Measurements from ENCODE around the gene NREP. TPM values are rescaled to one million over a fixed set of nuclear protein-coding genes. Genes with fewer than 3 reads are reported as not detected.

NREP gene
- total RNA-seq, 1 experiment from 2014 or later = 160 TPM

GRCh38 chr5:111685969-111686368, 71.0 kb downstream of the NREP start:
- peaks cover 11% of the 10 kb centered on the region for H3K4me1 Mint-ChIP-seq
- H3K27ac Mint-ChIP-seq = no peak overlapping the region
- ChIA-PET POLR2A (no interaction called here), CTCF (interaction anchor here (1.0 to 1.4 kb wide), 5 partner anchors 71 to 155 kb away, joined by 3 to 9 read pairs (median 3); no protein-coding TSS in a partner anchor)
- H3K27me3 Mint-ChIP-seq (ENCODE audit: low read depth) = no peaks in the 10 kb centered on the region
- 0 out of 2 replicates have a peak, but pooled peaks cover 4% of the 10 kb centered on the region for H3K9me3 Mint-ChIP-seq
- ATAC-seq (peak; percentile 98), DNase-seq (ENCODE audit: low spot score) (peak; percentile 15)
- no peak for TF ChIP-seq NR3C1 (CRISPR knock-in tag; conservative IDR thresholded peaks at IDR 0.05; ENCODE audit: low read depth)
- no peak for TF ChIP-seq FOXJ3 (CRISPR knock-in tag; IDR thresholded peaks at IDR 0.05; ENCODE audit: borderline replicate concordance)
- TF ChIP-seq NFE2L1 (CRISPR knock-in tag; IDR thresholded peaks at IDR 0.05) = no peak
- TF ChIP-seq RORB (CRISPR knock-in tag; IDR thresholded peaks at IDR 0.05) = no peak
- no peak for TF ChIP-seq SP1 (CRISPR knock-in tag; conservative IDR thresholded peaks at IDR 0.05)
- no peak; the same call in 1 of the 2 replicates for TF ChIP-seq CTCF (IDR thresholded peaks at IDR 0.05)
- TF ChIP-seq ZNF532 (CRISPR knock-in tag; IDR thresholded peaks at IDR 0.05; ENCODE audit: borderline replicate concordance) = no peak
- no peak for TF ChIP-seq GRHL2 (CRISPR knock-in tag; IDR thresholded peaks at IDR 0.05; ENCODE audit: insufficient replicate concordance, severe bottlenecking)
- no peak for TF ChIP-seq AFF4 (CRISPR knock-in tag; IDR thresholded peaks at IDR 0.05; ENCODE audit: borderline replicate concordance)
- no peak for TF ChIP-seq OVOL2 (CRISPR knock-in tag; IDR thresholded peaks at IDR 0.05; ENCODE audit: borderline replicate concordance)
- TF ChIP-seq MYBL2 (CRISPR knock-in tag; IDR thresholded peaks at IDR 0.05) = no peak
- H3K4me3 Mint-ChIP-seq = no peak overlapping the region
- no peaks in the 10 kb centered on the region for H3K36me3 Mint-ChIP-seq

GRCh38 chr5:111682641-111683040, 74.4 kb downstream of the NREP start:
- no peak overlapping the region for H3K4me3 Mint-ChIP-seq
- H3K4me1 Mint-ChIP-seq = peaks cover 12% of the 10 kb centered on the region
- no peaks in the 10 kb centered on the region for H3K36me3 Mint-ChIP-seq
- no peaks in the 10 kb centered on the region; the same call in 1 of the 2 replicates for H3K27me3 Mint-ChIP-seq (ENCODE audit: low read depth)
- H3K27ac Mint-ChIP-seq = no peak overlapping the region
- DNase-seq (ENCODE audit: low spot score) (no peak), ATAC-seq (no peak)
- ChIA-PET CTCF (interaction anchor here (1.4 kb wide), 1 partner anchor 132 kb away, joined by 5 read pairs; no protein-coding TSS in a partner anchor), POLR2A (no interaction called here)
- 0 out of 2 replicates have a peak, but pooled peaks cover 4% of the 10 kb centered on the region for H3K9me3 Mint-ChIP-seq
- TF ChIP-seq JAZF1 (CRISPR knock-in tag; IDR thresholded peaks at IDR 0.05) (no peak), FOXP1 (CRISPR knock-in tag; IDR thresholded peaks at IDR 0.05; ENCODE audit: borderline replicate concordance) (no peak), ZBTB21 (CRISPR knock-in tag; IDR thresholded peaks at IDR 0.05; ENCODE audit: borderline replicate concordance) (no peak), ATF3 (CRISPR knock-in tag; conservative IDR thresholded peaks at IDR 0.05) (no peak)

Measured in WTC11 (cell line).